Stimulated activated CD4-positive, alpha-beta T cell treated with anti-CD3 and anti-CD28 coated beads, Interleukin-2, amount 100 ng/mL, for 24 hours (primary cell): ENCODE measurements around the gene DCAF16.
A peak's percentile ranks its signal among the peaks of the same experiment; 100 is the strongest.

Experiments
- DNase-seq, 2 donors: peaks; one replicate each; pipeline ENCODE4 v3.0.0-alpha.2; 2020

DCAF16 gene

DNA sequence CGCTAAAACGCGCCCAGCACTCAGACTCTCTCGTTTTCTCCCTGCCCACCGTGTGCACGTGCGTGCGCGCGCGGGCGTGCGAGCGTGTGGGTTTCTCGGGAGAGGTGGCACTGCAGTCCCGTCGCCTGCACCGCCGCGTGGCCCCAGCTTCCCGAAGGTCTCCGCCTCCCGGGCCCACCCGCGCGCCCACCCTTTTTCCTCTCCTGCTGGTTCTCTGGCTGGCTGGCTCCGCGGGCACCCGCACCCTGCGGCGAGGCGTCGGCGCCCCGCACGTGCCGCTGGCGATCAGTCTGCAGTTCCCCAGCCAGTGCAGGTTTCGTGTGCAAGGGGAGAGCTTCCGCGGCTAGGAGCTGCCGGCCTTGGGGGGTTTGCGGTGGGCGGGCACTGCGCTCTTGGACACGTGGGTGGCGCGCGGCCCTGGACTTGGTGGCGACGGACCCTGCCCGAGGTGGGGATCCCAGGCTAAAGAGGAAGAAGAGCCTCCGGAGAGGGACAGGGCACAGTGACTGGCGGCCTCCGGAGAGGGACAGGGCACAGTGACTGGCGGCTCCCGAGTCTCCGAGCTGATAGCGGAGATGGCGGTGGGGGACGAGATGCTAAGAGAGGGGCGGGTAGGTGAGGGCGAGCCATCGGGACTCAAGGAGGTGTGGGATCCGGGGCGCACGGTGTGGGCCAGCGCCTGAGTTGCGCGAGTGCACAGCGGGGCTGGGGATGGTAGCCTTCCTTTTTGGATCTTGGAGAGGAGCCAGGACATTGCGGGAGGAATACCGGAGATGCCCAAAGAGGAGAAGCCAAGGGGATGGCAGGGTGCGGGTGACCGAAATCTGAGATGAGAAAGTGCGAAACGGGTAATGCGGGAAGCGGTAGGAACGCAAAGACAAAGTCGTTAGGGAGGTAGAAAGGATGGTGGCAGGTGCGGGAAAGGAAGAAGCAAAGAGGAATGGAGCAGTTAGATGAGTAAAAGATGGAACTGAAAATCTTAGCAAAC, 29.0 kb downstream of the DCAF16 start, which contains the start of gene FAM184B:
FAM184B (minus strand) TSS at position 322 of the 988 bp plus-strand sequence. CDS start 322 bp downstream, outside the sequence.
- peak in 1 of 2 donors; percentile 22 for DNase-seq

DNA sequence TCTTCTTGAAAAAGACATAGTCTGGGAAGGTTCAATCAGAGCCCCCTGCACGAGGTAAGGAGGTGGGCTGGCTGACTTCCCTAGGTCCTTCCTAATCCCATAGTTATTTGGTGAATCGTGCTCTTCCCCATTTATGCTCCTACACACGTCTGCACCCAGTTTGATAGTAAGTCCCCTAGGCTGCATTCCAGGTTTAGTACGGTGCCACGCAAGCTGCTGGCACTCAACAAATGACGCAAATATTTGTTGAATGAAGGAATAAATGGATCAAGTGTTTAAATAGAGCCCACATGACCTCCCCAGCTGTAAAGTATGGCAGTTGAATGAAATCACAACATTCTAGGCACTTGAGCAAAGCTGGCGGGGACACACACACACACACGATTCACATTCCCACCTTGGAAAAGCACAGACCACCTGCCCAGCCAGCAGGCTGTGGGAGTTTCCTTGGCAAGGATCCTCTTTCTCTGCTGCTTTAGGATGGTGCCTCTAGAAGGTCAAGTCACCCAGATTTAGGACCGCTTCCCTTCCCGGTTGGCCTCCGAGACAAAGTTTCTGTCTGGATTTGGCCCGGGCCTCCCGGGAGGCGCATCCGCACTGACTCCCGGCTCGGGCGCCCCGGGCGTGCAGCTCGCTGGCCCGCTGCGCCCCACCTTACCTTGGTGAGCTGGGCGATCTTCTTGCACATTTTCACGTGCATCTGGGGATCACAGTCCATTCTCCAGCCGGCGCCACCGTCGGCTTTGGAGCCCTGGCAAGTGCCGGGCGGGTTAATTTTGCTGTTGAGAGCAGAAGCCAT, 29.9 kb downstream of the DCAF16 start:
- DNase-seq = no peak

- no peak for DNase-seq
These were observed 32.1 kb downstream of the DCAF16 start for GRCh38 chr4:17778431-17778830.

GRCh38 chr4:17773135-17773698, 37.3 kb downstream of the DCAF16 start:
- DNase-seq = no peak

DNA sequence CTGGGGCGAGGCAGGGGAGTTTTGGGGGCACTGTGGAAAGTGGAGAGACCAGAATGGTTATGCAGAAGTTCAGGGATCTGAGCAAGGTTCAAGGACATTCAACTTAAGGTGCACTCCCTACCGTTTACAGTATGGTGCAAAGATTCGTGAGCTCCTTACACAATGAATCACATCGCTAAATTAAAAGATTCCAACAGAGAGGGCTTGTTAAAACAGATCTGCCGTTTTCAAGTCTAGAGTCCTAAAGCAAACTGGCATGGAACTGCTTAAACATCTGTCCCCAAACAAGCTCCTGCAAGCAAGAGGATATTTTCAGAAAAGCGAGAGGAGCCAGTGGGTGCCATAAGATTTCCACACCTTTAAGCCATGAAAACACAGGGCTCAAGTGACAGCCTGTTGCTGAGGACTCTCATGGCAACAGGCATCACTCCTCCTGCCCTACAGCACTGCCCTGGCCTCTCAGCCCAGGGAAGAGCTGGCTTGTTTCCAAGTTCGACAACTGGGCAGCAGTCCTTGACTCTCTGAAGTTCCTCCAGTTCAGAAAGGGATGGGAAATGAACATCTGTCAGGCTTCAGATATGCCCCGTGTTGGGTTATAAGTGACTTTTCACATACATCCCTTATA, 39.2 kb downstream of the DCAF16 start:
- no peak for DNase-seq

DNA sequence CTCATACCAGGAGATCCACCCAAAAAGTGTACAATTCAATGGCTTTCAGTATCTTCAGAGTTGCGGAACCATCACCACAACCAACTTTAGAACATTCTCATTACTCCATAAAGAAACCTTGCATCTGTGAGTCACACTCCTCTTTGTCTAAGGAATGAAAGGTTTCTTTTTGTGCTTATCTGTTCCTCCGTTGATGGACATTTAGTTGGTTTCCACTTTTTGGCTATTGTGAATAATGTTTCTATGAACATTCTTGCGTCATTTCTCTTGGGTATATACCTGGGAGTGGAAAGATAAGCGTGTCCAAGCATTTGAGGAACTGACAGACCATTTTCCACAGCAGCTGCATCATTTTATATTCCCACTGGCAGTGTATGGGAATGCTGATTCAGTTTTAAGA, 39.7 kb downstream of the DCAF16 start:
- DNase-seq = no peak

- no peak for DNase-seq
These were observed 41.0 kb downstream of the DCAF16 start for GRCh38 chr4:17769406-17770174.

DNA sequence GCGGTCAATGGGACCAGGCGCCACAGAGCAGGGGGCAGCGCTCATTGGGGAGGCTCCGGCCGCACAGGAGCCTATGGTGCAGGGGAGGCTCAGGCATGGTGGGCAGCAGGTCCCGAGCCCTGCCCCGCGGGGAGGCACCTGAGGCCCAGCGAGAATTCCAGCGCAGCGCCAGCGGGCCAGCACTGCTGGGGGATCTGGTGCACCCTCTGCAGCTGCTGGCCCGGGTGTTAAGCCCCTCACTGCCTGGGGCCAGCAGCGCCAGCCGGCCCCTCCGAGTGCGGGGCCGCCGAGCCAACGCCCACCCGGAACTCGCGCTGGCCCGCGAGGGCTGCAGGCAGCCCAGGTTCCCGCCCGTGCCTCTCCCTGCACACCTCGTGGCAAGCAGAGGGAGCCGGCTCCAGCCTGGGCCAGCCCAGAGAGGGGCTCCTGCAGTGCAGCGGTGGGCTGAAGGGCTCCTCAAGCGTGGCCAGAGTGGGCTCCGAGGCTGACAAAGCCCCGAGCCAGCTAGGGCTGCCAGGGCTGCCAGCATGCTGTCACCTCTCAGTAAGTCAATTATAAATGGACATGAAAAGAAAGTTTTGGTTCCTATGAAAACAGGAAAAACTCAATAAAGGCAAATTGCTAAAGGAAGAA, 43.6 kb downstream of the DCAF16 start:
- DNase-seq = no peak

DNA sequence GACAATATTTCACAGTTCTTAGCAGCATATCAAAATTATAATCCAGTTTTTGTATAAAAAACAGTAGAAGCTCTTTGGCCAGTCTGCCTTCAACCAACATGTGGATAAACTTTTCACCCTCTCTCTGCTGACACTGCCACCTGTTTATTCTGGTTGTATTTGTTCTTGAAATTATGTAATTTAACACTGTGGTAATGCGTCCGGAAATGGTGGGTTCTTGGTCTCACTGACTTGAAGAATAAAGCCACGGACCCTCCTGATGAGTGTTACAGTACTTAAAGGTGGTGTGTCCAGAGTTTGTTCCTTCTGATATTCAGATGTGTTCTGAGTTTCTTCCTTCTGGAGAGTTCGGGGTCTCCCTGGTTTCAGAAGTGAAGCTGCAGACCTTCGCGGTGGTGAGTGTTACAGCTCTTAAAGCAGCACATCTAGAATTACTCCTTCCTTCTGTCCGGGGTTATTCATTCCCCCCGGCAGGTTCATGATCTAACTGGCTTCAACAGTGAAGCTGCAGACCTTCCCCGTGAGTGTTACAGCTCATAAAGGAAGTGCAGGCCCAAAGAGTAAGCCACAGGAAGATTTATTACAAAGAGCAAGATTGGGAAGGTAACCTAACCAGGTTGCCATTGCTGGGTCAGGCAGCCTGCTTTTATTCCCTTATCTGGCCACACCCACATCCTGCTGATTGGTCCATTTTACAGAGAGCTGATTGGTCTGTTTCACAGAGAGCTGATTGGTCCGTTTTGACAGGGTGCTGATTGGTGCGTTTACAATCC, 44.9 kb downstream of the DCAF16 start:
- no peak for DNase-seq

GRCh38 chr4:17763931-17764330, 46.6 kb downstream of the DCAF16 start:
- no peak for DNase-seq

GRCh38 chr4:17763416-17763815, 47.1 kb downstream of the DCAF16 start:
- no peak for DNase-seq

DNA sequence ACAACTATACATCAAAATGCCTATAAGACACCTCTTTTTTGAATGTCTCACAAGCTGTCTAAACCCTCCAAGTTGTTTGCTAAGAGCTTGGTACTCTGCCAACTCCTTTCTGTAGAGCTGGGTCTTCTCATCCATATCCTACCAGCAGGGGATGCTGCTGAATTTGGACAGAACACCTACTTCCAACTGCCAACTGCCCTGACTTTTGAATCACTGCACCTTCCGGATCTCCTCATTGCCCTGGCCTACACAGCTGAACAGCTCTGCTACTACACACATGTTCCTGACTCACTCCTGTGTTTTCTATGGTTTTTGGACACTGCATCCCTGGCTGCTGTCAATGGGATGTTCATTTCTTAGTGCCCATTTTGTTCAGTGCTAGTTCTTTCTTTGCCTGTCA, 47.8 kb downstream of the DCAF16 start:
- no peak for DNase-seq

GRCh38 chr4:17761062-17761461, 49.5 kb downstream of the DCAF16 start:
- no peak for DNase-seq

- DNase-seq = no peak
These were observed 49.9 kb downstream of the DCAF16 start for GRCh38 chr4:17760626-17761025.

DNA sequence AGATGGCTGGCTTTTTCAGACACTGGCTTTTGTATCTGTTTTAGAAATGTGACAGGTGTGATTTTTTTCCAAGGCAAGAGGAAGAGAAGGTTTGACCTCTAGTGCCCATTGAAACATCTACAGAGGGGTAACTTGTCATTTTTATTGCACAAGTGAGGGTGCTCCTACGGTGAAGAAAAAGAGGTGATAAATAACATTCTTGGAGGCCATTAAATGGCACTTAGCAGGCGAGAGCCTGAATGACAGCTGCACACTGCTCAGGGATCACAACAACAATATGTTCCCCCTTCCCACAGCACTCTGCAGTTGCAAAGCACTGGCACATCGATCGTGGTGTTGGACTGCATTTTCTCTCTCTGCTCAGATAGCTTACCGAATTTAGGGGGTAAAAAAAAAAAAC, 52.1 kb downstream of the DCAF16 start:
- DNase-seq = no peak

DNA sequence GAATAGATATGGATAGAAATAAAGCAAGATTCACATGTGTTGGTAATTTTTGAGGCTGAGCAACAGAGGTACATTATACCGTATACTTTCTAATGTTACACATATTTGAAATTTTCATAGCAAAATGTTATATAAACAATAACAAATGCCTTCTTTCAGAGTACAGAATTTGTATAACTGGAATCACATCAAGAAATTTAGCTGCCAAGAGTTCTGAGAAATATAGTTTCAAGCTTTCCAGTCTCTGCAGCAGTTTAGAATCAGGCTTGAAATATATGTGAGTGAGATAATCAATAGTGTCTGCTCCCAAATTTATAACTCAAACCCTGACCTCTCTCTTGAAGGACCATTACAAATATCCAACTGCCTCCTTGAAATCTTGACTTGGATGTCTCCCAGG, 52.9 kb downstream of the DCAF16 start:
- DNase-seq = no peak

DNA sequence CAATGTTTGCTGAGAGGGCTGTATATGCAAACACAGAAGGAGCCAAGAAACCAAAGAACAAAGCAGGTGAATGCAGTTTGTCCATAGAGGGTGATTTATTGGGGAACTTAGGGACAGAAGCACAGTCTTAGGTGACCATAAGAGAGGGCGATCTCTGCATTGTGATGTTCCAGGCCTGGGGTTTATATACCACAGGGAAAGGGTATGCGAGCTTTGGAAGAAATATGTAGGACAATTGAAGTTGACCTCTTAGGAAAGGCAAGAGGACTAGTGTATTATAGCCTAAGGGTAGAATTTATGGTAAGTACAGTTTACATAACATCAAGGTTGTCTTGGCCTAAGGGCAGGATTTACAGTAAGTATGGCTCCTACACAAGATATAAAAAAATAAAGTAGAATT, 56.9 kb downstream of the DCAF16 start:
- DNase-seq = no peak
